Coronary artery (tissue), 2 donors: ENCODE data around the gene KRTAP12-1.

Source experiments
- DNase-seq: peaks from one replicate; pipeline ENCODE4 v3.0.0-alpha.2; 2017; ENCODE audit warnings: low spot score
- H3K27ac ChIP-seq, 2 donors: fragments of 200-600 bp; sonication (generic); one replicate each; pipeline ENCODE4 v1.5.1; 2016 to 2019
- H3K4me3 ChIP-seq: fragments of 200-600 bp; sonication (generic); 2 replicates; pipeline ENCODE4 v1.5.1; 2016; ENCODE audit warnings: mild to moderate bottlenecking, moderate library complexity
- CTCF ChIP-seq: fragments of 200-600 bp; sonication (generic); IDR thresholded peaks from one replicate; pipeline ENCODE4 v1.5.1; 2019; ENCODE audit warnings: antibody characterized with exemption

Gene KRTAP12-1

GRCh38 chr21:44682580-44683151 is 703 bp upstream of the KRTAP12-1 start:
- Histone ChIP-seq H3K27ac (no peak overlapping the region), H3K4me3 (no peak overlapping the region)
- DNase-seq: no peak
- no peak for TF ChIP-seq CTCF

DNA sequence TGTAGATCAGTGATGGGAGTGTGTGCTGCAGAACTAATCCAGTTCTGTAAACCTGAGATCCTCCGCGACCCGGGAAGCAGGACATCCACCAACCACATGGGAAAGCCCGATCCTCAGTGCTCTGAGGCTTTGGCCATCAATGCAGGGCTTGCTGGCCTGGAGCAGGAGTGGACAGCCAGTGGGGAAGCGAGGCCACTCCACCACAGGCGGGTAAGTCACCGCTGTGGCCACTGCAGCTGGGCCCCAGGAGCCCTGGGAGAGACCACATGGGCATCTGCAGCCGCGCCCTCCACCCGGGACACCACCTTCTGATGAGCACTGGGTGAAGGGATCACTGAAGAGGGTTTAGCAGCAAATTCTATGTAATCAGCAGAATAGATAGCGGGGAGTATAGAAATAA is 811 bp downstream of the KRTAP12-1 start:
- TF ChIP-seq CTCF: no peak
- Histone ChIP-seq H3K27ac (no peak overlapping the region), H3K4me3 (no peak overlapping the region)
- DNase-seq: no peak

- no peak for TF ChIP-seq CTCF
- no peak overlapping the region for H3K4me3 ChIP-seq
- H3K27ac ChIP-seq: no peak overlapping the region
- no peak for DNase-seq
Observed at GRCh38 chr21:44677881-44678280, 4.1 kb downstream of the KRTAP12-1 start.

- Histone ChIP-seq H3K4me3 (no peak overlapping the region), H3K27ac (no peak overlapping the region)
- no peak for DNase-seq
- TF ChIP-seq CTCF: no peak
Observed at GRCh38 chr21:44671911-44672310, 10.1 kb downstream of the KRTAP12-1 start.

- H3K27ac ChIP-seq: no peak overlapping the region
- no peak for TF ChIP-seq CTCF
- no peak overlapping the region for H3K4me3 ChIP-seq
- DNase-seq: no peak
Observed at GRCh38 chr21:44670642-44671432, 11.1 kb downstream of the KRTAP12-1 start.

- Histone ChIP-seq H3K4me3 (no peak overlapping the region), H3K27ac (no peak overlapping the region)
- DNase-seq: no peak
- no peak for TF ChIP-seq CTCF
Observed at GRCh38 chr21:44667612-44668011, 14.4 kb downstream of the KRTAP12-1 start.
